Measurements from ENCODE around the gene TBC1D2B.

The TBC1D2B gene

DNA sequence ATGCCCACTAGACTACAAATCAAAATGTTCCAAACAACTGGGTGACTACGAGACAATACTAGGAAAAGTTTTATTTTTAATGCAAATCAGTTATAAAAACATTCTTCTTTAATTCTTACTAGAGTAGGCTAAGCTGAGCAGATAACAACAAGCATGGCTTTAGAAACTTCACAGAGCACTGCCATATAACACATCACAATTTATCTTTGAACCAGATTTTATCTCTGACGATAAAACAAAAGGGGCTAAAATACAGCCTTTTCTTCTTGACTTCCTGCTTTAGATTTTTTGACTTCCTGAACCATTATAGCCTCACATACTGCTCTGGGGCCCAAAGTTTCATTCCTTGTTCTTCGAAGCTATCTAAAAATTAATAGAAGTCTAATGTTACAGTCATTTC, 25.9 kb downstream of the TBC1D2B start:
- TF ChIP-seq, protein P1, sequence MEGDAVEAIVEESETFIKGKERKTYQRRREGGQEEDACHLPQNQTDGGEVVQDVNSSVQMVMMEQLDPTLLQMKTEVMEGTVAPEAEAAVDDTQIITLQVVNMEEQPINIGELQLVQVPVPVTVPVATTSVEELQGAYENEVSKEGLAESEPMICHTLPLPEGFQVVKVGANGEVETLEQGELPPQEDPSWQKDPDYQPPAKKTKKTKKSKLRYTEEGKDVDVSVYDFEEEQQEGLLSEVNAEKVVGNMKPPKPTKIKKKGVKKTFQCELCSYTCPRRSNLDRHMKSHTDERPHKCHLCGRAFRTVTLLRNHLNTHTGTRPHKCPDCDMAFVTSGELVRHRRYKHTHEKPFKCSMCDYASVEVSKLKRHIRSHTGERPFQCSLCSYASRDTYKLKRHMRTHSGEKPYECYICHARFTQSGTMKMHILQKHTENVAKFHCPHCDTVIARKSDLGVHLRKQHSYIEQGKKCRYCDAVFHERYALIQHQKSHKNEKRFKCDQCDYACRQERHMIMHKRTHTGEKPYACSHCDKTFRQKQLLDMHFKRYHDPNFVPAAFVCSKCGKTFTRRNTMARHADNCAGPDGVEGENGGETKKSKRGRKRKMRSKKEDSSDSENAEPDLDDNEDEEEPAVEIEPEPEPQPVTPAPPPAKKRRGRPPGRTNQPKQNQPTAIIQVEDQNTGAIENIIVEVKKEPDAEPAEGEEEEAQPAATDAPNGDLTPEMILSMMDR (IDR thresholded peaks at IDR 0.05) = no peak
- H3K4me1 ChIP-seq (ENCODE audit: control insufficient read depth in 1 of 2, insufficient read depth in 1 of 2, low read depth in 1 of 2, low read length in 1 of 2) = peaks cover 85 to 91% of the 10 kb centered on the region in 2 experiments
- peak overlapping the region; percentile 85 for H3K27ac ChIP-seq
- no peak overlapping the region for H3K4me3 ChIP-seq (ENCODE audit: low read depth in 1 of 2, low read length in 1 of 2)
- no peaks in the 10 kb centered on the region for H3K9me3 ChIP-seq
- no peaks in the 10 kb centered on the region for H3K27me3 ChIP-seq
- H3K36me3 ChIP-seq = peaks cover 7% of the 10 kb centered on the region

DNA sequence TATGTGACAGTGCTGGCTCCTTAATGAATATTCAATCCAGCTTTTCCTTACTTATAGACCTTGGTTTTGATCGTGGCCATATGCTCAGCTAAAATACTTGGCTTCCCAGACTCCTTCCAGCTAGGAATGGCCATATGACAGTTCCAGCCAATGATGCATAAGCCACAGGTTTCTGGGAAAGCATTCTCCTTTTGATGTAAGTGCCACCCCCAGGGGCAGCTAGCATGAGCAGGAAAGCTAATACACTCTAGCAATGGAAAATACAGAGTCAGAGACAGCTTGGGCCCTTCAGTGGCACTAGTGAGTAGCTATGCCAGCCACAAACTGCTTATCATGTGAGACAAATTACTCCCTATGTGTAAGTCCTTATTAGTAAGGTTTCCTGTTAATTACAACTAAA, 26.7 kb downstream of the TBC1D2B start:
- peaks cover 85 to 91% of the 10 kb centered on the region in 2 experiments for H3K4me1 ChIP-seq (ENCODE audit: control insufficient read depth in 1 of 2, insufficient read depth in 1 of 2, low read depth in 1 of 2, low read length in 1 of 2)
- peak overlapping the region; percentile 85 for H3K27ac ChIP-seq
- H3K27me3 ChIP-seq = no peaks in the 10 kb centered on the region
- TF ChIP-seq, protein P1 (IDR thresholded peaks at IDR 0.05) = no peak
- H3K9me3 ChIP-seq = no peaks in the 10 kb centered on the region
- H3K4me3 ChIP-seq (ENCODE audit: low read depth in 1 of 2, low read length in 1 of 2) = no peak overlapping the region
- H3K36me3 ChIP-seq = peaks cover 7% of the 10 kb centered on the region

DNA sequence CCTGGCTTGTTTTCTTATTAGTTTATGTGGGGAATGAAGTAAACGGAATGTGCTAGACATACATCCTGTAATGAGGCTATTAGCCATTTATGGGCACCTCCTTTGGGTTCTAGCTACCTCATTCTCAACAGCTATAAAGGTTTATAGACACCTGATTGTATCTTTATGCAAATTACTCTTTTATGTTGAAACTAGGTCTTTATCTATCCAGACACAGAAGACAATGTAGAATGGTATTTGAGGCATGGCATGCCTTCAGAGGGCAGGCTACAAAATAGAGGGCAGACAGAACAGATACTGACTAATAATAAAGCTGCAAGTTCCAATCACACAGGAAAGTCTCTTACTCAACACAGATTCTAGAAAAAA, 27.1 kb downstream of the TBC1D2B start:
- Histone ChIP-seq H3K4me1 (ENCODE audit: control insufficient read depth in 1 of 2, insufficient read depth in 1 of 2, low read depth in 1 of 2, low read length in 1 of 2) (peaks cover 83 to 91% of the 10 kb centered on the region in 2 experiments), H3K27ac (peak overlapping the region; percentile 85), H3K36me3 (peaks cover 7% of the 10 kb centered on the region), H3K4me3 (ENCODE audit: low read depth in 1 of 2, low read length in 1 of 2) (no peak overlapping the region), H3K27me3 (no peaks in the 10 kb centered on the region), H3K9me3 (no peaks in the 10 kb centered on the region)
- TF ChIP-seq, protein P1 (IDR thresholded peaks at IDR 0.05) = no peak

DNA sequence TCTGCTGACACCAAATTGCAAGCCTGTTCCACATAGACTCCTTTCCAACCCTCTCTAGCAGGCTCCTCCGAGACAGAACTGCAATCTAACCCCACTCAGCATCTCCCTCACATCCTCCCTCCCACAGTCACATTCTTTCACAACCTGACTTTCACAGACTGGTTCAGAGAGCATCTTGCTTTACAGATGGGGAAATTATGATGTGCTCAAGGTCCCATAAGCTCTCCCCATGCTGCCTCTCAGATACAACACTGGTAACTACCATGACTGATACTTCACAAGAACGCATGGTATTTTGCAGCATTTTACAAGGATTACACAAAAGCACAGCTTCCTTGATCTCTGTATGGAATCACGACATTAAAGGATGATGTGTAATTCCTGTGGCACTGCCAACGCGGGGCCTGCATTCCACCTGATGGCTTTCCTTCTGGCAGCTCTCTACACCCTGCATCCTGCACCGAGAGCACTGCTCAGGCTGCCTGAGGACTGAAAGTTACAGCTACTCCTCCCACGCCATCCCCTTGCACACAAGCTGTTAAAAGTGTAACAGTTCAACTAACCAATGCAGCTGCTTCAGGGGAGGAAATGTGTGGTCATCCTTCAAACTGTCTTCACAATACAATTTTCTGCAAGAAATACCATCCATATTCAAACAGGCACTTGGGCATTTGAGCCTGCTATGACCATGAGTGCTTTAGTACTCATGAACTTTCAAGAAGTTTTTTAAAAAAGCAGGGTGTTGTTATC, 27.6 kb downstream of the TBC1D2B start:
- Histone ChIP-seq H3K27ac (peak overlapping the region; percentile 85), H3K9me3 (no peaks in the 10 kb centered on the region), H3K36me3 (peaks cover 8% of the 10 kb centered on the region), H3K27me3 (no peaks in the 10 kb centered on the region), H3K4me3 (ENCODE audit: low read depth in 1 of 2, low read length in 1 of 2) (peak overlapping the region in 1 of 2 experiments; percentile 9), H3K4me1 (ENCODE audit: control insufficient read depth in 1 of 2, insufficient read depth in 1 of 2, low read depth in 1 of 2, low read length in 1 of 2) (peaks cover 88 to 91% of the 10 kb centered on the region in 2 experiments)
- TF ChIP-seq, protein P1 (IDR thresholded peaks at IDR 0.05) = no peak

DNA sequence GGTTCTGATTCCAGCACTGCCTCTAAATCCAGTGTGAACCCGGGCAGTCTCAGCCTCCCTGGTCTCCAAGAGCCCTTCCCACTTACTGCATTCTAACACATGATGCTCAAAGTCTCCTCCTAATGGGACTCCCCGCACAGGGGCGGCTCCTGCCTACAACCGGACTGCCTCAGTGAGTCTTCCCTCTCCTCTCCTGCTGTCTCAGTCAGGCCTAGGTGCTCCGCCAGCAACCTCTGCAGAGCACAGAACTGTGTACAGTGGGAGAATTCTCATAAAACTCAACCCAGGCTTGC, 28.9 kb downstream of the TBC1D2B start:
- Histone ChIP-seq H3K4me3 (ENCODE audit: low read depth in 1 of 2, low read length in 1 of 2) (no peak overlapping the region), H3K4me1 (ENCODE audit: control insufficient read depth in 1 of 2, insufficient read depth in 1 of 2, low read depth in 1 of 2, low read length in 1 of 2) (peaks cover 97% of the 10 kb centered on the region in 2 experiments)

More for the DNA sequence above, 28.9 kb downstream of the TBC1D2B start:
- Histone ChIP-seq H3K9me3 (no peaks in the 10 kb centered on the region), H3K27me3 (no peaks in the 10 kb centered on the region), H3K36me3 (peaks cover 15% of the 10 kb centered on the region), H3K27ac (peak overlapping the region; percentile 85)
- TF ChIP-seq, protein P1 (IDR thresholded peaks at IDR 0.05) = no peak

All from neutrophil (primary cell).